Spleen (tissue), 11 donors: ENCODE data around the gene HYAL2. TPM values are rescaled to one million over a fixed set of nuclear protein-coding genes. Genes with fewer than 3 reads are reported as not detected.

Source experiments
- DNase-seq: peaks from one replicate; pipeline ENCODE4 v3.0.0-alpha.2; 2020
- H3K27ac ChIP-seq, 8 donors: fragments of 200-600 bp; sonication (generic) in 7 of 8; 1 replicate in 4 of 8; 2 replicates in 4 of 8; pipeline versions ENCODE4 v1.5.0 to v1.8.0; 2016 to 2021; ENCODE audit warnings: inconsistent platforms in 4 of 8, mild to moderate bottlenecking in 4 of 8, moderate library complexity in 1 of 8
- H3K27me3 ChIP-seq, 7 donors: fragments of 200-600 bp; sonication (generic) in 6 of 7; replicated peaks in 1 of 7; 1 replicate in 4 of 7; 2 replicates in 3 of 7; pipeline versions ENCODE4 v1.5.0 to v1.8.0; 2016 to 2021; ENCODE audit warnings: inconsistent platforms in 3 of 7, mild to moderate bottlenecking in 1 of 7
- H3K36me3 ChIP-seq, 6 donors: fragments of 200-600 bp; sonication (generic) in 5 of 6; 1 replicate in 4 of 6; 2 replicates in 2 of 6; pipeline versions ENCODE4 v1.5.0 to v1.8.0; 2016 to 2021; ENCODE audit warnings: inconsistent platforms in 2 of 6
- H3K4me1 ChIP-seq, 6 donors: fragments of 200-600 bp; sonication (generic) in 5 of 6; 1 replicate in 3 of 6; 2 replicates in 3 of 6; pipeline versions ENCODE4 v1.5.0 to v1.8.0; 2016 to 2021; ENCODE audit warnings: inconsistent platforms in 3 of 6
- H3K4me3 ChIP-seq, 8 donors: fragments of 200-600 bp; sonication (generic) in 7 of 8; 1 replicate in 4 of 8; 2 replicates in 4 of 8; pipeline versions ENCODE4 v1.5.0 to v1.8.0; 2016 to 2021; ENCODE audit warnings: inconsistent platforms in 4 of 8, mild to moderate bottlenecking in 4 of 8, moderate library complexity in 2 of 8
- H3K9me3 ChIP-seq, 8 donors: fragments of 200-600 bp; sonication (generic) in 7 of 8; 1 replicate in 4 of 8; 2 replicates in 4 of 8; pipeline versions ENCODE4 v1.5.0 to v1.8.0; 2016 to 2021; ENCODE audit warnings: inconsistent platforms in 4 of 8
- POLR2A ChIP-seq, 3 donors: fragments of 450-650 bp; IDR thresholded peaks; one replicate each; pipeline ENCODE4 v1.5.1; 2017; ENCODE audit warnings: antibody characterized with exemption in 3 of 3, mild to moderate bottlenecking in 1 of 3
- POLR2AphosphoS5 ChIP-seq, 3 donors: sonication (generic); formaldehyde crosslinking; IDR thresholded peaks; one replicate each; pipeline ENCODE4 v1.5.1; 2017; ENCODE audit warnings: antibody characterized with exemption in 3 of 3
- WGBS, 5 donors: extraction: QIAGEN DNeasy Blood & Tissue Kit in 3 of 5; methylation state at CpG; one replicate each; pipeline versions ENCODE4 v1.1.5 to v1.1.7; 2013 to 2018; 5-methylcytosine and 5-hydroxymethylcytosine counted together
- intact Hi-C: fragments of 100-400 bp; cut with DNase I; formaldehyde crosslinking; loops from one replicate; pipeline ENCODE4 v1.15.0; 2023; ENCODE audit warnings: low total_unique reads
- polyA plus RNA-seq, 3 donors: library from polyadenylated mRNA; stranded (reverse); fragments of 200-250 nt; gene quantifications; one replicate each; pipeline ENCODE4 v1.2.1, GENCODE V29; 2013
- total RNA-seq, 7 donors: library from RNA; depleted of rRNA in 3 of 7; stranded (reverse); fragments of >200 nt in 3 of 7; fragmentation: NEBNext Ultra II Directional in 4 of 7; extraction: Animal tissue kit (Norgen Biotek cat#: 25700) in 4 of 7; gene quantifications; one replicate each; pipeline versions ENCODE4 v1.1.0 to v1.2.1, GENCODE V29; 2016 to 2021
- TF ChIP-seq, protein P1 (sequence below), 11 experiments: fragments of 200-600 bp in 7 of 11; fragments of 450-650 bp in 4 of 11; sonication (generic) in 4 of 11; IDR thresholded peaks in 8 of 11; conservative IDR thresholded peaks in 3 of 11; 1 replicate in 7 of 11; 2 replicates in 4 of 11; pipeline versions ENCODE4 v1.4.0 to v1.8.0; 2016 to 2021; ENCODE audit warnings: antibody characterized with exemption in 11 of 11, inconsistent platforms in 4 of 11, mild to moderate bottlenecking in 1 of 11
- donor health status: healthy with polysubstance abuse.
- donor health status: DM: no; HTN: no; CAD: no; lungs with moderate emphysema.
- donor health status: DM: no; HTN: no; CAD: no.
- donor health status: Bipolar disorder and iron deficiency.
- donor health status: healthy.
- donor health status: DM: no; HTN: no; CAD: no.
- donor health status: DM: yes; HTN: yes; CAD: no.

Gene HYAL2
- total and polyA plus RNA-seq, 10 donors, result 108 to 746 (median 322) TPM

DNA sequence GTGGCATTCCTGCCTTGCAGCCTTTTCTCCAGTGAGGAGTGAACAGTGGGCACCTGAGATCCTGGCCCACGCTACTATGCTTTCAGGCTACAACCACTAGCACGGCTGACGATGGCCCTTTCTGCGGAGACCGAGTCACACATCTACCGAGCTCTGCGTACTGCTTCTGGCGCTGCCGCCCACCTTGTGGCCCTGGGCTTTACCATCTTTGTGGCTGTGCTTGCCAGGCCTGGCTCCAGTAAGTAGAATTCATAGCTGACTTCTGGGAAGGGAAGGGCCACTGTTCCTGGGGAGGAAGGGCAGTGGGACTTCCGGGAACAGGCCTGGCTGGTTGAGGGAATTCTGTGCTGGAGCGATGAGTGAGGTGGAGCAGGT, 28.8 kb upstream of the HYAL2 start:
- DNase-seq, result no peak
- intact Hi-C loops, result no loop called here
- Histone ChIP-seq H3K36me3 (peaks cover 0 to 72% (median 49%) of the 10 kb centered on the region in 6 donors), H3K27ac (peak overlapping the region; percentile 92 to 100 (median 94)), H3K9me3 (no peaks in the 10 kb centered on the region), H3K27me3 (no peaks in the 10 kb centered on the region), H3K4me3 (peak overlapping the region; percentile 52 to 93 (median 63)), H3K4me1 (peaks cover 15 to 98% (median 75%) of the 10 kb centered on the region in 6 donors)
- TF ChIP-seq POLR2A (IDR thresholded peaks at IDR 0.05), result no peak
- TF ChIP-seq, protein P1, sequence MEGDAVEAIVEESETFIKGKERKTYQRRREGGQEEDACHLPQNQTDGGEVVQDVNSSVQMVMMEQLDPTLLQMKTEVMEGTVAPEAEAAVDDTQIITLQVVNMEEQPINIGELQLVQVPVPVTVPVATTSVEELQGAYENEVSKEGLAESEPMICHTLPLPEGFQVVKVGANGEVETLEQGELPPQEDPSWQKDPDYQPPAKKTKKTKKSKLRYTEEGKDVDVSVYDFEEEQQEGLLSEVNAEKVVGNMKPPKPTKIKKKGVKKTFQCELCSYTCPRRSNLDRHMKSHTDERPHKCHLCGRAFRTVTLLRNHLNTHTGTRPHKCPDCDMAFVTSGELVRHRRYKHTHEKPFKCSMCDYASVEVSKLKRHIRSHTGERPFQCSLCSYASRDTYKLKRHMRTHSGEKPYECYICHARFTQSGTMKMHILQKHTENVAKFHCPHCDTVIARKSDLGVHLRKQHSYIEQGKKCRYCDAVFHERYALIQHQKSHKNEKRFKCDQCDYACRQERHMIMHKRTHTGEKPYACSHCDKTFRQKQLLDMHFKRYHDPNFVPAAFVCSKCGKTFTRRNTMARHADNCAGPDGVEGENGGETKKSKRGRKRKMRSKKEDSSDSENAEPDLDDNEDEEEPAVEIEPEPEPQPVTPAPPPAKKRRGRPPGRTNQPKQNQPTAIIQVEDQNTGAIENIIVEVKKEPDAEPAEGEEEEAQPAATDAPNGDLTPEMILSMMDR (IDR thresholded peaks at IDR 0.05 in 8 of 11, conservative IDR thresholded peaks at IDR 0.05 in 3 of 11), result no peak
- no peak for TF ChIP-seq POLR2AphosphoS5 (IDR thresholded peaks at IDR 0.05)
- 58 to 76% (median 64%) methylated on average over 11 of the region's 11 CpGs for WGBS, 5 donors

DNA sequence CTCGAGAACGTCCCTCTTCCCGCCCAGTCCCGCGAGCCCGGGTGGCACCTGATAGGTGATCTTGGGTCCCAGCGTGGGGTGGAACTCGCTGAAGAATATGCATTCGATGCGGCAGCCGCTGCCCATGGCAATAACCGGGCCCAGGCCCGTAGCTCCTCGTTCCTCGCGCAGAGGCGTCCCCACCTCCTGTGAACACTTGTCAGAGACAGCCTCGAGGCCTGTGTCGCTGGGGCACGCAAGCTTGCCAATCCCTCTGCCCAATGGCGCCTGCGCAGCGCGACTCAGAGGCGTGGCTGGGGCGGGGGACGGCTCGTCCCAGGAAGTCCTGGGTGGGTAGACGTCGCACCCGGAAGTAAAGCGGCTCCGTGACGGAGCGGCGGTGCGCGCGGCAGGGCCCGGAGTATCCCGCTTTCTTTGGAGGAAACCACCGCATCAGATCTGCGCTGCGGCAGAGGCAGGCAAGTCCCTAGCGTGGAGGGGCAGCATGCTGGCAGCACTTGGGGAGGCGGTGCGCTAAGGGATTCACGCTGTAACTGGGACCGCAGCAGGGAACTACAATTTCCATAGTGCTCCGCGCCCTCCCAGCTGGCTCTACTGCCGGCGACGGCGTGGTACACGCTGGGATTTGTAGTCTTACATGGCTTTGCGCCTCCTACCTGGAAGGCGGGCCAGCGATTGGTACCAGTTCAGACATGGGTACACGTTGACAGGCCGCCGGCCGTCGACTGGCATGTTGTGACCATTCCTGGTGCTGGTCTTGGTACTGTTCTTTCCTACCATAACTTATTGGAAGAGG, 28.2 kb upstream of the HYAL2 start, which contains the start of the genes CYB561D2 and NPRL2:
Gene CYB561D2 (plus strand): TSS at position 336 of the 796 bp plus-strand sequence. CDS start 572 bp downstream, outside the sequence.
Gene NPRL2 (minus strand): TSS at position 249 of the 796 bp plus-strand sequence. CDS start 123 bp downstream, at position 126.
- H3K27me3 ChIP-seq, result no peaks in the 10 kb centered on the region
- peaks cover 13 to 98% (median 75%) of the 10 kb centered on the region in 6 donors for H3K4me1 ChIP-seq
- peak within 1 kb of the TSS; percentile 52 to 93 (median 63) for H3K4me3 ChIP-seq
- no peaks in the 10 kb centered on the region for H3K9me3 ChIP-seq
- peak within 1 kb of the TSS; percentile 92 to 100 (median 94) for H3K27ac ChIP-seq
- peak; percentile 100 for DNase-seq
- H3K36me3 ChIP-seq, result peaks cover 0 to 66% (median 46%) of the 10 kb centered on the region in 6 donors
- intact Hi-C loops, result no loop called here
- WGBS, 5 donors, result 0 to 1% (median 1%) methylated on average over 25 to 64 of the region's 64 CpGs
- TF ChIP-seq POLR2A (IDR thresholded peaks at IDR 0.05) (peak in 2 of 3 donors; percentile 73 to 87), POLR2AphosphoS5 (IDR thresholded peaks at IDR 0.05) (peak; percentile 98 to 99 (median 99))
- TF ChIP-seq, protein P1 (IDR thresholded peaks at IDR 0.05 in 8 of 11, conservative IDR thresholded peaks at IDR 0.05 in 3 of 11), result peak in 1 of 11 experiments; percentile 31

DNA sequence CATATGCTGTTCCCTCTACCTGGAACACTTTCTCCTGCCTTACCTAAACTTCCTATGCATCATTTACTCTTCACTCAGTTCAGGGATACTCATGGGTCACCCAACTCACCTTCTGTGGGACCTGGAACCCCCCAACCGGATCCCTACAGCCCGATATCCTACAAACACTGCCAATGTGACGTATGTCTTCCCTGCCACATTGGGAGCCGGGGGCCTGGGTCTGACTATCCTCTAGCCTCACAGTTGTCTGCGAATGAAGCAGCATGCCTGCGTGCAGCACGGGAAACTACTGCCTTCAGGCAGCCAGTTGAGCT, 27.6 kb upstream of the HYAL2 start:
- no peak for DNase-seq
- Histone ChIP-seq H3K27ac (peak overlapping the region; percentile 92 to 100 (median 94)), H3K4me3 (peak overlapping the region; percentile 52 to 93 (median 63)), H3K27me3 (no peaks in the 10 kb centered on the region), H3K4me1 (peaks cover 19 to 98% (median 75%) of the 10 kb centered on the region in 6 donors), H3K9me3 (no peaks in the 10 kb centered on the region), H3K36me3 (peaks cover 0 to 60% (median 41%) of the 10 kb centered on the region in 6 donors)
- TF ChIP-seq POLR2AphosphoS5 (IDR thresholded peaks at IDR 0.05) (no peak), POLR2A (IDR thresholded peaks at IDR 0.05) (no peak)
- TF ChIP-seq, protein P1 (IDR thresholded peaks at IDR 0.05 in 8 of 11, conservative IDR thresholded peaks at IDR 0.05 in 3 of 11), result no peak
- WGBS, 5 donors, result 12 to 19% (median 13%) methylated on average over 7 of the region's 7 CpGs
- intact Hi-C loops, result no loop called here
